Gastrocnemius medialis (tissue), 4 donors: Measurements from ENCODE around the gene PTPN20. TPM values are rescaled to one million over a fixed set of nuclear protein-coding genes. Genes with fewer than 3 reads are reported as not detected.
A peak's percentile ranks its signal among the peaks of the same experiment; 100 is the strongest.

Experiments used
- ATAC-seq, 2 donors: fragments of 150-250 bp; one replicate each; pipeline ENCODE4 v1.9.1; 2016
- DNase-seq, 2 donors: peaks; one replicate each; pipeline ENCODE4 v3.0.0-alpha.2; 2019
- H3K27ac ChIP-seq, 4 donors: fragments of 200-600 bp; sonication (generic); 1 replicate in 1 of 4; 2 replicates in 3 of 4; pipeline ENCODE4 v1.5.1; 2016 to 2018; ENCODE audit warnings: mild to moderate bottlenecking in 2 of 4, moderate library complexity in 1 of 4
- H3K27me3 ChIP-seq, 3 donors: fragments of 200-600 bp; sonication (generic) in 2 of 3; 1 replicate in 1 of 3; 2 replicates in 2 of 3; pipeline versions ENCODE4 v1.5.1 to v1.6.0; 2016 to 2019; ENCODE audit warnings: mild to moderate bottlenecking in 1 of 3, moderate library complexity in 1 of 3
- H3K36me3 ChIP-seq, 2 donors: fragments of 200-600 bp; sonication (generic) in 1 of 2; one replicate each; pipeline ENCODE4 v1.5.1; 2017 to 2018
- H3K4me1 ChIP-seq, 2 donors: fragments of 200-600 bp; sonication (generic) in 1 of 2; one replicate each; pipeline ENCODE4 v1.5.1; 2016 to 2017; ENCODE audit warnings: mild to moderate bottlenecking in 2 of 2
- H3K4me3 ChIP-seq, 4 donors: fragments of 200-600 bp; sonication (generic) in 3 of 4; 1 replicate in 1 of 4; 2 replicates in 3 of 4; pipeline ENCODE4 v1.5.1; 2016 to 2019; ENCODE audit warnings: mild to moderate bottlenecking in 2 of 4
- H3K9me3 ChIP-seq, 3 donors: fragments of 200-600 bp; sonication (generic) in 2 of 3; 1 replicate in 1 of 3; 2 replicates in 2 of 3; pipeline ENCODE4 v1.5.1; 2016 to 2019
- CTCF ChIP-seq, 5 experiments: fragments of 450-650 bp in 3 of 5; fragments of 200-600 bp in 2 of 5; sonication (generic) in 2 of 5; IDR thresholded peaks in 4 of 5; conservative IDR thresholded peaks in 1 of 5; 1 replicate in 4 of 5; 2 replicates in 1 of 5; pipeline ENCODE4 v1.5.1; 2016 to 2019; ENCODE audit warnings: antibody characterized with exemption in 5 of 5, mild to moderate bottlenecking in 3 of 5, moderate library complexity in 3 of 5
- POLR2A ChIP-seq, 2 donors: fragments of 450-650 bp; IDR thresholded peaks; one replicate each; pipeline ENCODE4 v1.6.1; 2017; ENCODE audit warnings: antibody characterized with exemption in 2 of 2, mild to moderate bottlenecking in 2 of 2, moderate library complexity in 2 of 2
- in situ Hi-C, 4 donors: fragments of 200-750 bp; cut with MboI; loops; one replicate each; pipeline versions ENCODE4 v1.15.0 to v1.8.0; 2017; ENCODE audit warnings: low sequenced_read_pairs in 4 of 4
- intact Hi-C: fragments of 100-400 bp; cut with DNase I; formaldehyde crosslinking; loops from one replicate; pipeline ENCODE4 v1.15.1; 2023; ENCODE audit warnings: low total_unique reads
- total RNA-seq, 4 donors: library from RNA; depleted of rRNA; stranded (reverse); fragments of >200 nt; gene quantifications; one replicate each; pipeline versions ENCODE4 v1.1.0 to v1.2.3, GENCODE V29; 2016

PTPN20 gene
- total RNA-seq, 4 donors from 2014 or later: 0.84 to 6.1 (median 5.1) TPM

- peak overlapping the region; percentile 56 to 69 (median 64) for H3K27ac ChIP-seq
- in situ Hi-C loops: loop anchor here in 2 of 4 donors (10.0 kb wide), 2 partner anchors 273 to 283 kb away; partner anchors contain the start of gene GDF10 (in 1 of the 2)
- ATAC-seq: peak; percentile 50 to 59
Measured at GRCh38 chr10:47031211-47031900, 120.1 kb downstream of the PTPN20 start.

DNA sequence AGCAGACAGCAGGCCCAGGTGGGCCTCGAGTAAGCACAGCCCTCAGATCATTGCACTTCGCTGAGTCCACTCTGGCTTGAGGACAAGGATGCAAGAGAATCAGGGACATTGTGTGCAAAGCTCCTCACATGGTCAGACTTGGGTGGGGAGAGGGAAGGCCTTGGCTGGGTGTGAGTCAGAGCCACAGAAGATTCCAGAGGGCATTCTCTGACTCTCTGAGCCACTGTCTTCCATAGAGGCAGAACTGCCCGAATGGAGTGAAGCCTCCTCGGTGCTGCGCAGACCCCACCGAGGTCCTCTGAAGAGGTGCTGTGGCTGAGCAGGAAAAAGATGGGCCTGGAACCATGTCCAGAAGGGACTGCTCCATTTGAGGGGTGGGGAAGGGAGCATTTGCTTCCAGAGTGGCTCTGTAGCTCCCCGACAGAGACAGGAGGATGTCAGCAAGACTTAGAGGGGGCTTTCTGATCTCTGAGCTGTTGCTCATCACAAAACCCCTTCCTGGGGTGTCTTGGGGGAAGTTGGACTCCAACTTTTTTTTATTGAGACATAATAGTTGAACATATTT, 120.8 kb downstream of the PTPN20 start:
- intact Hi-C loops (no loop called here), in situ Hi-C loops (loop anchor here in 2 of 4 donors (10.0 kb wide), 2 partner anchors 273 to 283 kb away; partner anchors contain the start of gene GDF10 (in 1 of the 2))
- DNase-seq (peak; percentile 55 to 74), ATAC-seq (peak; percentile 78 to 79)
- Histone ChIP-seq H3K4me3 (no peak overlapping the region), H3K4me1 (no peaks in the 10 kb centered on the region), H3K27ac (peak overlapping the region; percentile 61 to 69 (median 66)), H3K27me3 (no peaks in the 10 kb centered on the region), H3K9me3 (no peaks in the 10 kb centered on the region), H3K36me3 (no peaks in the 10 kb centered on the region)
- TF ChIP-seq POLR2A (IDR thresholded peaks at IDR 0.05) (no peak), CTCF (IDR thresholded peaks at IDR 0.05 in 4 of 5, conservative IDR thresholded peaks at IDR 0.05 in 1 of 5) (no peak)

More at GRCh38 chr10:47031211-47031900, 120.1 kb downstream of the PTPN20 start:
- TF ChIP-seq POLR2A (IDR thresholded peaks at IDR 0.05) (no peak), CTCF (IDR thresholded peaks at IDR 0.05 in 4 of 5, conservative IDR thresholded peaks at IDR 0.05 in 1 of 5) (no peak)
- intact Hi-C loops: no loop called here
- no peak overlapping the region for H3K4me3 ChIP-seq
- H3K9me3 ChIP-seq: no peaks in the 10 kb centered on the region
- DNase-seq: peak; percentile 24 to 64
- no peaks in the 10 kb centered on the region for H3K36me3 ChIP-seq
- no peaks in the 10 kb centered on the region for H3K4me1 ChIP-seq
- no peaks in the 10 kb centered on the region for H3K27me3 ChIP-seq

DNA sequence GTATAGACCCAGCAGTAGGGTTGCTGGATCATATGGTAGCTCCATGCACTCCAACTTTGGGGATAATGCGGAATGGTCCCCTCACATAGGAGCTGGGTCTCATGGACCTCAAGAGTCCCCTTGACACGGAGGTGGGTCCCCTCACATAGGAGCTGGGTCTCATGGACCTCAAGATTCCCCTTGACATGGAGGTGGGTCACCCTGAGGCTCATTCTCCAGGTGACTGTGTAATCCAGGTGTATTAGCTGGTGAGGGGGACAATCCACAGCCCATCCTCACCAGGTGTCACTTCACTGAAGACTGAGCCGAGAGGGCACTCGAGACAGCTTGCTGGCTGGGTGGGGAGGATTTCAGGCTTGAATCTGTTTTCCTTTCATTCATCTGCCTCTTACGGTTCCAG, 121.9 kb downstream of the PTPN20 start:
- Histone ChIP-seq H3K27me3 (no peaks in the 10 kb centered on the region), H3K9me3 (no peaks in the 10 kb centered on the region), H3K27ac (no peak overlapping the region), H3K4me3 (no peak overlapping the region), H3K4me1 (no peaks in the 10 kb centered on the region), H3K36me3 (no peaks in the 10 kb centered on the region)
- in situ Hi-C loops: loop anchor here in 2 of 4 donors (10.0 kb wide), 2 partner anchors 272 to 282 kb away; partner anchors contain the start of gene GDF10 (in 1 of the 2)
- no peak for TF ChIP-seq CTCF (IDR thresholded peaks at IDR 0.05 in 4 of 5, conservative IDR thresholded peaks at IDR 0.05 in 1 of 5)
- no peak for TF ChIP-seq POLR2A (IDR thresholded peaks at IDR 0.05)
- intact Hi-C loops: no loop called here
- DNase-seq (no peak), ATAC-seq (no peak)

DNA sequence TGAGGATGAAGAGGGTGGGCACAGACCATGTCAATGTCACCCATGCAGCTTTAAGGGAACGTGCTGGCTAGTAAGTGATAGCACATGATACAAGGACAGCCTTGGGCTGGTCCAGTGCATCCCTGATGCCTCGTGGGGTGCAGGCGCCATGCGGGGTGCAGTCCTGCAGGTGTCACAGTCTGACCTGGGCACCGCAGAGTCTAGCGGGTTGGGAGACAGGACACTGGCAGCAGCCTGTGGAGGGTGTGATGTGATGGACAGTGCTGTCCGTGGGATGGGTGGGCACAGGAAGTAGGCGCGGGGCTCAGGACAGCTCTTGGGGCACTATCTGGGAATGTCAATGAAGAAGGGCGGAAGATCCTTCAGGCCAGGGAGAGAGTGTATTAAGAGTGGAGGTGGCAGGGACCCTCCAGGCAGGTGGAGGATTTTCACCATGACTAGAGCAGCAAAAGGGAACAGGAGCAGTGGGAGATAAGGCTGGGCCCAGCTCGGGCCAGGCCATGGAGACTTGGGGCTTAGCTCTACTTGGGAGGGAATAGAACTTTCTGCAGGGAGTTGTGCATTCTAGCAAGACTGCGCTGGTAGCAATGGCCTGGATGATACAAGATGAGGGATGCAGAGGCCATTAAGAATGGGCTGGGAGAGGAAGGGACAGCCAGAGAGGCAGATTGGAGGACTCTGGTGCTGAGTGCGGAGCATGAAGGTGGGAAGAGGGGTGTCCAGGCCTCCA, 122.5 kb downstream of the PTPN20 start:
- no peak overlapping the region for H3K27ac ChIP-seq
- in situ Hi-C loops: loop anchor here in 2 of 4 donors (10.0 kb wide), 2 partner anchors 271 to 281 kb away; partner anchors contain the start of gene GDF10 (in 1 of the 2)

More for the DNA sequence above, 122.5 kb downstream of the PTPN20 start:
- TF ChIP-seq CTCF (IDR thresholded peaks at IDR 0.05 in 4 of 5, conservative IDR thresholded peaks at IDR 0.05 in 1 of 5) (no peak), POLR2A (IDR thresholded peaks at IDR 0.05) (no peak)
- Histone ChIP-seq H3K4me3 (no peak overlapping the region), H3K9me3 (no peaks in the 10 kb centered on the region), H3K27me3 (no peaks in the 10 kb centered on the region), H3K36me3 (no peaks in the 10 kb centered on the region), H3K4me1 (no peaks in the 10 kb centered on the region)
- DNase-seq: no peak
- intact Hi-C loops: no loop called here
- no peak for ATAC-seq
